WERI-Rb-1 (cell line): ENCODE measurements around the gene SMYD1.
"Not testable (repeated sequence)": the region's sequence is repeated elsewhere in the genome, so short reads cannot be mapped to it uniquely, and the experiment has no call there.

Experiments
- DNase-seq: peaks from one replicate; pipeline ENCODE4 v3.0.0-alpha.2; 2020
- H3K27ac ChIP-seq: fragments of 250-450 bp; sonication (Bioruptor Pico); 2 replicates; pipeline ENCODE4 v1.5.1; 2020; ENCODE audit warnings: mild to moderate bottlenecking, moderate library complexity
- H3K27me3 ChIP-seq: fragments of 250-450 bp; sonication (Bioruptor Pico); 2 replicates; pipeline ENCODE4 v1.5.1; 2021; ENCODE audit warnings: mild to moderate bottlenecking, low read depth, moderate library complexity; ENCODE audit not compliant: insufficient read depth, severe bottlenecking
- H3K36me3 ChIP-seq: fragments of 250-450 bp; sonication (Bioruptor Pico); 2 replicates; pipeline ENCODE4 v1.5.1; 2020; ENCODE audit warnings: mild to moderate bottlenecking, moderate library complexity
- H3K4me3 ChIP-seq: 2 replicates; pipeline ENCODE4 v1.5.1; 2011; ENCODE audit warnings: low read depth, mild to moderate bottlenecking, control low read depth, low read length
- H3K9me3 ChIP-seq: fragments of 250-450 bp; sonication (Bioruptor Pico); 2 replicates; pipeline ENCODE4 v1.5.1; 2021; ENCODE audit warnings: mild to moderate bottlenecking, moderate library complexity; ENCODE audit not compliant: severe bottlenecking
- CTCF ChIP-seq: IDR thresholded peaks from 2 replicates; pipeline ENCODE4 v1.5.1; 2011; ENCODE audit warnings: low read depth, mild to moderate bottlenecking, control low read depth, inconsistent platforms, low read length

SMYD1 gene

DNA sequence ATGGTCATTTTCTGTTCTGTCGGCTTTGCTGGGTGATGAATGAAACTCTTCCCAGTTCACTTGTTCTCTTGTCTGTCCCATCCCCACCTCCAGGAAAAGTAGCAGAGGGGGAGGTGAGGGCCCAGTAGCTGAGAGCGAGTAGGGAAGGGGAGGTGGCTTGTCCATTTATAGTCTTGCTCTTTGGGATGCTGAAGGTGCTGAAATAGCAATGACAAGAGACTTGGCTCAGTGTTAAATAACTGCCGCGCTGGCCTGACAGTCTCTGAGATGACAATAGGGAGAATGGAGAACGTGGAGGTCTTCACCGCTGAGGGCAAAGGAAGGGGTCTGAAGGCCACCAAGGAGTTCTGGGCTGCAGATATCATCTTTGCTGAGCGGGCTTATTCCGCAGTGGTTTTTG lies at the start of gene SMYD1:
SMYD1 (plus strand) TSS at position 228 of the 400 bp plus-strand sequence; CDS start at position 268, 40 bp downstream.
- no peak within 1 kb of the TSS for H3K27ac ChIP-seq
- no peaks in the 10 kb centered on the region for H3K36me3 ChIP-seq
- no peak within 1 kb of the TSS for H3K4me3 ChIP-seq
- no peaks in the 10 kb centered on the region for H3K9me3 ChIP-seq
- no peak for TF ChIP-seq CTCF
- DNase-seq: no peak
- H3K27me3 ChIP-seq: peaks cover 5% of the 10 kb centered on the region

- DNase-seq, H3K36me3 ChIP-seq, H3K9me3 ChIP-seq, H3K27ac ChIP-seq, H3K4me3 ChIP-seq, H3K27me3 ChIP-seq: not testable (repeated sequence)
Observed at GRCh38 chr2:88018077-88018805, 49.4 kb upstream of the SMYD1 start.

GRCh38 chr2:88018909-88019308 lies 48.7 kb upstream of the SMYD1 start:
- DNase-seq: no peak
- H3K4me3 ChIP-seq: no peak overlapping the region

DNA sequence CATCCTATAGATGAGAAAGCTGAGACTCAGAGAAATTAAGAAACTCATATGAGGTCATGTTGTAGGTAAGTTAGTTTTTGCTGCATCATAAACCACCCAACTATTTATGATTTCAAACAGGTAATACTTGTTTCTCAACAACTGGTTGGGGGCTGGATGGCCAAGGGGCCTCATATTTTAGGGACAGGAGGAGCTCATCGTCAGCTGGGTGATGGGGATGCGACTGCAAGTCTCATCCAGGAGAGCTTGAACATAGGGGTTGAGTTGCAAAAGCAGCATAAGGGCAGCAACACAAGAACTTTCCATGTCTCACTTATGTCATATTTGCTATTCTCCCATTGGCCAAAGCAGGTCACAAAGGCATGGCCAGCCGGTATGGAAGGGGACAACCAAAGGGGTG lies 47.6 kb upstream of the SMYD1 start:
- Histone ChIP-seq H3K27ac (no peak overlapping the region), H3K36me3 (no peaks in the 10 kb centered on the region), H3K27me3 (no peaks in the 10 kb centered on the region), H3K4me3 (no peak overlapping the region), H3K9me3 (peaks cover 5% of the 10 kb centered on the region)
- no peak for DNase-seq
- TF ChIP-seq CTCF: no peak

More at GRCh38 chr2:88018909-88019308, 48.7 kb upstream of the SMYD1 start:
- Histone ChIP-seq H3K27me3 (no peaks in the 10 kb centered on the region), H3K27ac (no peak overlapping the region), H3K9me3 (peaks cover 5% of the 10 kb centered on the region), H3K36me3 (no peaks in the 10 kb centered on the region)
- no peak for TF ChIP-seq CTCF

- DNase-seq: no peak
- TF ChIP-seq CTCF: no peak
- no peak overlapping the region for H3K4me3 ChIP-seq
- H3K27ac ChIP-seq: no peak overlapping the region
- no peaks in the 10 kb centered on the region for H3K27me3 ChIP-seq
- H3K9me3 ChIP-seq: peaks cover 5% of the 10 kb centered on the region
- no peaks in the 10 kb centered on the region for H3K36me3 ChIP-seq
Observed at GRCh38 chr2:88022669-88022921, 45.0 kb upstream of the SMYD1 start.

- no peak for TF ChIP-seq CTCF
- Histone ChIP-seq H3K9me3 (peaks cover 3% of the 10 kb centered on the region), H3K27ac (no peak overlapping the region), H3K4me3 (no peak overlapping the region), H3K36me3 (no peaks in the 10 kb centered on the region), H3K27me3 (no peaks in the 10 kb centered on the region)
- no peak for DNase-seq
Observed at GRCh38 chr2:88024509-88024908, 43.1 kb upstream of the SMYD1 start.
